ENCODE results near the gene B3GLCT. TPM values are rescaled to one million over a fixed set of nuclear protein-coding genes. Genes with fewer than 3 reads are reported as not detected.

Gene B3GLCT
- total RNA-seq, 1 experiment from 2014 or later, result 3.9 TPM

Other genes with a start within 250 kb of the B3GLCT start
- gene HSPH1, start 38.1 kb upstream of the B3GLCT start, total RNA-seq (2021; ENCODE audit: unreplicated experiment), result 116 TPM

All from HCT116 (cell line).